K562 (cell line): ENCODE results near the gene LY6G6C. TPM values are rescaled to one million over a fixed set of nuclear protein-coding genes. Genes with fewer than 3 reads are reported as not detected.
A peak's percentile ranks its signal among the peaks of the same experiment; 100 is the strongest.

Source experiments
- ARID4B ChIP-seq: sonication (generic); formaldehyde crosslinking; IDR thresholded peaks from 2 replicates; pipeline ENCODE4 v1.8.0; 2022; ENCODE audit warnings: mild to moderate bottlenecking, missing genetic modification reagents
- ARNT ChIP-seq, 2 experiments: fragments of 450-650 bp; IDR thresholded peaks; 2 replicates each; pipeline ENCODE4 v1.6.1; 2016; ENCODE audit warnings: mild to moderate bottlenecking in 1 of 2
- ATF7 ChIP-seq: fragments of 450-650 bp; IDR thresholded peaks from 2 replicates; pipeline ENCODE4 v1.7.1; 2014; ENCODE audit warnings: mild to moderate bottlenecking, moderate library complexity
- BRCA1 ChIP-seq, 2 experiments: fragments of 450-650 bp in 1 of 2; sonication (generic) in 1 of 2; formaldehyde crosslinking in 1 of 2; IDR thresholded peaks; 2 replicates each; pipeline versions ENCODE4 v1.5.0 to v1.6.1; 2017 to 2020; ENCODE audit warnings: mild to moderate bottlenecking in 1 of 2, missing genetic modification reagents in 1 of 2
- FOXA1 ChIP-seq: fragments of 450-650 bp; IDR thresholded peaks from 2 replicates; pipeline ENCODE4 v1.6.1; 2016; ENCODE audit warnings: mild to moderate bottlenecking, borderline replicate concordance
- HDAC1 ChIP-seq, 2 experiments: fragments of 450-650 bp; IDR thresholded peaks; 2 replicates each; pipeline ENCODE4 v1.6.1; 2016 to 2017; ENCODE audit warnings: inconsistent platforms in 1 of 2, mild to moderate bottlenecking in 1 of 2, moderate library complexity in 1 of 2
- HNRNPK ChIP-seq: fragments of 200-400 bp; formaldehyde crosslinking; IDR thresholded peaks from one replicate; pipeline ENCODE4 v1.6.1; 2018; ENCODE audit warnings: mild to moderate bottlenecking, low read depth, low read length; ENCODE audit not compliant: poor library complexity, severe bottlenecking
- KAT8 ChIP-seq: fragments of 450-650 bp; IDR thresholded peaks from 2 replicates; pipeline ENCODE4 v1.6.1; 2016; ENCODE audit warnings: low read depth, mild to moderate bottlenecking
- KDM4B ChIP-seq, 2 experiments: fragments of 450-650 bp in 1 of 2; sonication (generic) in 1 of 2; IDR thresholded peaks; 2 replicates each; pipeline ENCODE4 v1.6.1; 2016 to 2017; ENCODE audit warnings: borderline replicate concordance in 2 of 2, antibody characterized with exemption in 1 of 2, low read depth in 1 of 2, mild to moderate bottlenecking in 1 of 2
- KLF13 ChIP-seq: fragments of 450-650 bp; IDR thresholded peaks from 2 replicates; pipeline ENCODE4 v1.6.1; 2016; ENCODE audit warnings: missing genetic modification characterization, low read depth, mild to moderate bottlenecking, missing compliant biosample characterization, moderate library complexity, borderline replicate concordance
- LARP7 ChIP-seq: fragments of 450-650 bp; IDR thresholded peaks from 2 replicates; pipeline ENCODE4 v1.6.1; 2016
- MAFG ChIP-seq: fragments of 450-650 bp; conservative IDR thresholded peaks from 2 replicates; pipeline ENCODE4 v1.6.1; 2016; ENCODE audit warnings: missing genetic modification characterization, missing compliant biosample characterization
- MTA1 ChIP-seq: fragments of 450-650 bp; IDR thresholded peaks from 2 replicates; pipeline ENCODE4 v1.6.1; 2017; ENCODE audit warnings: borderline replicate concordance
- NCOA4 ChIP-seq: fragments of 450-650 bp; IDR thresholded peaks from 2 replicates; pipeline ENCODE4 v1.6.1; 2018; ENCODE audit warnings: mild to moderate bottlenecking; ENCODE audit not compliant: partially characterized antibody
- OTX1 ChIP-seq: fragments of 450-650 bp; formaldehyde crosslinking; IDR thresholded peaks from 2 replicates; pipeline ENCODE4 v1.4.0; 2022; ENCODE audit warnings: mild to moderate bottlenecking
- PHB2 ChIP-seq: fragments of 450-650 bp; IDR thresholded peaks from 2 replicates; pipeline ENCODE4 v1.6.1; 2017; ENCODE audit warnings: low read depth
- RCOR1 ChIP-seq, 2 experiments: IDR thresholded peaks; 2 replicates each; pipeline ENCODE4 v1.6.1; 2012; ENCODE audit warnings: low read depth in 2 of 2, low read length in 2 of 2, borderline replicate concordance in 1 of 2, improper control_type of control experiment in 1 of 2
- ZBTB1 ChIP-seq: sonication (generic); formaldehyde crosslinking; IDR thresholded peaks from 2 replicates; pipeline ENCODE4 v1.8.1; 2023; ENCODE audit warnings: missing genetic modification reagents, low read depth, mild to moderate bottlenecking, borderline replicate concordance
- ZNF280A ChIP-seq: fragments of 450-650 bp; IDR thresholded peaks from 2 replicates; pipeline ENCODE4 v1.6.1; 2018; ENCODE audit warnings: mild to moderate bottlenecking, low read depth; ENCODE audit not compliant: partially characterized antibody
- ZNF696 ChIP-seq: fragments of 250-450 bp; sonication (Bioruptor Pico); conservative IDR thresholded peaks from 2 replicates; pipeline ENCODE4 v1.4.0; 2020; ENCODE audit warnings: mild to moderate bottlenecking, moderate library complexity
- polyA plus RNA-seq, 8 experiments: library from polyadenylated mRNA; depleted of rRNA in 4 of 8; stranded (reverse) in 5 of 8; unstranded in 3 of 8; fragments of >200 nt; fragmentation: Nextera tagmentation in 2 of 8; fragmentation: Illumina TruSeq in 1 of 8; extraction: Ambion mirVana in 2 of 8; extraction: Trizol in 1 of 8; gene quantifications; 2 replicates each; pipeline versions ENCODE4 v1.2.1 to v1.2.3, GENCODE V29; 2011 to 2014; ENCODE audit warnings: inconsistent platforms in 1 of 8, missing spikeins in 1 of 8
- total RNA-seq, 7 experiments: library from RNA; depleted of rRNA in 6 of 7; stranded (reverse); fragments of >200 nt in 6 of 7; fragmentation: Illumina TruSeq in 2 of 7; extraction: Trizol in 2 of 7; gene quantifications; 2 replicates each; pipeline versions ENCODE4 v1.2.1 to v1.2.3, GENCODE V29; 2011 to 2021; ENCODE audit warnings: low replicate concordance in 1 of 7
- TF ChIP-seq, protein P1 (sequence below): fragments of 450-650 bp; formaldehyde crosslinking; IDR thresholded peaks from 2 replicates; pipeline ENCODE4 v1.4.0; 2022; ENCODE audit warnings: missing genetic modification characterization

The LY6G6C gene
- total and polyA plus RNA-seq, 9 of the 15 experiments (the other 6 are each of a cell fraction or from before 2014, with no cell fraction given), result 0.06 to 0.20 TPM; not detected in 7

- TF ChIP-seq KDM4B (IDR thresholded peaks at IDR 0.05; ENCODE audit: borderline replicate concordance in 2 of 2, low read depth in 1 of 2), result no peak
- peak; percentile 58; the same call in 1 of the 2 replicates for TF ChIP-seq OTX1
- no peak for TF ChIP-seq MTA1
- no peak for TF ChIP-seq ZNF696 (CRISPR knock-in tag)
- no peak for TF ChIP-seq ATF7
- TF ChIP-seq HDAC1 (IDR thresholded peaks at IDR 0.05), result no peak
- no peak for TF ChIP-seq ARNT (IDR thresholded peaks at IDR 0.05)
- TF ChIP-seq BRCA1 (IDR thresholded peaks at IDR 0.05), result no peak
- peak; percentile 82; the same call in 1 of the 2 replicates for TF ChIP-seq BRCA1 (CRISPR knock-in tag; IDR thresholded peaks at IDR 0.05)
- TF ChIP-seq NCOA4, result peak; percentile 35
- TF ChIP-seq LARP7, result peak; percentile 91
- TF ChIP-seq PHB2, result 0 out of 2 replicates have a peak, but pooled peaks have one; percentile 38
- peak; percentile 5 for TF ChIP-seq ZNF280A
- peak; percentile 34; the same call in 1 of the 2 replicates for TF ChIP-seq ARID4B (CRISPR knock-in tag)
- 0 out of 4 replicates have a peak, but pooled peaks of 1 of the 2 experiments have one; percentile 3 for TF ChIP-seq RCOR1 (IDR thresholded peaks at IDR 0.05; ENCODE audit: borderline replicate concordance in 1 of 2, low read depth in 2 of 2, low read length in 2 of 2)
- no peak for TF ChIP-seq ZBTB1 (CRISPR knock-in tag)
- no peak for TF ChIP-seq MAFG
- TF ChIP-seq, protein P1, sequence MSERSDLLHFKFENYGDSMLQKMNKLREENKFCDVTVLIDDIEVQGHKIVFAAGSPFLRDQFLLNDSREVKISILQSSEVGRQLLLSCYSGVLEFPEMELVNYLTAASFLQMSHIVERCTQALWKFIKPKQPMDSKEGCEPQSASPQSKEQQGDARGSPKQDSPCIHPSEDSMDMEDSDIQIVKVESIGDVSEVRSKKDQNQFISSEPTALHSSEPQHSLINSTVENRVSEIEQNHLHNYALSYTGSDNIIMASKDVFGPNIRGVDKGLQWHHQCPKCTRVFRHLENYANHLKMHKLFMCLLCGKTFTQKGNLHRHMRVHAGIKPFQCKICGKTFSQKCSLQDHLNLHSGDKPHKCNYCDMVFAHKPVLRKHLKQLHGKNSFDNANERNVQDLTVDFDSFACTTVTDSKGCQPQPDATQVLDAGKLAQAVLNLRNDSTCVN (CRISPR knock-in tag), result 0 out of 2 replicates have a peak, but pooled peaks have one; percentile 74
- no peak for TF ChIP-seq FOXA1
- TF ChIP-seq KLF13 (tag), result 0 out of 2 replicates have a peak, but pooled peaks have one; percentile 13
- TF ChIP-seq HNRNPK, result no peak
- no peak for TF ChIP-seq KAT8
Observed at GRCh38 chr6:31710523-31711219, 10.9 kb downstream of the LY6G6C start (continued).
